ENCODE results near the gene NALCN. TPM values are rescaled to one million over a fixed set of nuclear protein-coding genes. Genes with fewer than 3 reads are reported as not detected.

NALCN gene
- total and polyA plus RNA-seq, 4 donors = 0.09 to 0.92 (median 0.18) TPM

- TF ChIP-seq FOXA1 (IDR thresholded peaks at IDR 0.05) (no peak), RXRA (IDR thresholded peaks at IDR 0.05) (no peak)
- TF ChIP-seq, protein P1, sequence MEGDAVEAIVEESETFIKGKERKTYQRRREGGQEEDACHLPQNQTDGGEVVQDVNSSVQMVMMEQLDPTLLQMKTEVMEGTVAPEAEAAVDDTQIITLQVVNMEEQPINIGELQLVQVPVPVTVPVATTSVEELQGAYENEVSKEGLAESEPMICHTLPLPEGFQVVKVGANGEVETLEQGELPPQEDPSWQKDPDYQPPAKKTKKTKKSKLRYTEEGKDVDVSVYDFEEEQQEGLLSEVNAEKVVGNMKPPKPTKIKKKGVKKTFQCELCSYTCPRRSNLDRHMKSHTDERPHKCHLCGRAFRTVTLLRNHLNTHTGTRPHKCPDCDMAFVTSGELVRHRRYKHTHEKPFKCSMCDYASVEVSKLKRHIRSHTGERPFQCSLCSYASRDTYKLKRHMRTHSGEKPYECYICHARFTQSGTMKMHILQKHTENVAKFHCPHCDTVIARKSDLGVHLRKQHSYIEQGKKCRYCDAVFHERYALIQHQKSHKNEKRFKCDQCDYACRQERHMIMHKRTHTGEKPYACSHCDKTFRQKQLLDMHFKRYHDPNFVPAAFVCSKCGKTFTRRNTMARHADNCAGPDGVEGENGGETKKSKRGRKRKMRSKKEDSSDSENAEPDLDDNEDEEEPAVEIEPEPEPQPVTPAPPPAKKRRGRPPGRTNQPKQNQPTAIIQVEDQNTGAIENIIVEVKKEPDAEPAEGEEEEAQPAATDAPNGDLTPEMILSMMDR (IDR thresholded peaks at IDR 0.05; ENCODE audit: low read depth, low read length, missing input control) = no peak
Measured at GRCh38 chr13:101139081-101139480, 277.2 kb downstream of the NALCN start (continued).

DNA sequence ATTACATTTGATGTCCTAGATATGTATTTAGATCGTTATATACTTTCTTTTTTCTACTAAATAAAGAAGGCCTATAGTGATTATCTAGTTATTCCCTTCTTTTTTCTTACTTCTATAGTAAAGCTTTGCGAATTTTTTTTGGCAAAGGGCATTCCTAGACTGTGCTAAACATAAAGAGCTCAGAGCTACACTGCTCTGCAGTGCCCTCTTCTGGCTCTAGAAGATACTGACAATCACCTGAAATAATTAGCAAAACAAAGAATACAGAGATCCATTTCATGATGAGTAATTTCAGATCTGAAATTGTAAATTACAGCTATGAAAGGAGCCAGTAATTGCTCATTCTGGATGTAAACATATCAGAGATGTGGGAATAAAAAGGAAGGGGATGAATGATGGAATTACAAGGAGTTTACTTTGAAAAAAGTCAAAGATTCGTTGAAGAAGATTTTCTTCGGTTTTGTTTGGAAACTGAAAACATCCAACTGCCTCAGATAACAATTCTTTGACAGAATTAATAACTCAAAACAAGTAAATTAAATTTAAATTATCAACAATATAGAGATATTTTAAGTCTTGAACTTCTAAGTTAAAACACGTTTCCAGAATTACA lies 288.5 kb downstream of the NALCN start:
- DNase-seq (ENCODE audit: low spot score) = no peak
- Histone ChIP-seq H3K4me3 (ENCODE audit: low read depth in 1 of 3, low read length in 3 of 3) (no peak overlapping the region), H3K9ac (ENCODE audit: low read depth in 1 of 2, low read length in 2 of 2) (no peak overlapping the region), H3K4me1 (ENCODE audit: control insufficient read depth in 4 of 4, insufficient read depth in 4 of 4, low read length in 3 of 4) (no peaks in the 10 kb centered on the region), H3K27ac (ENCODE audit: low read depth in 1 of 2, low read length in 2 of 2) (no peak overlapping the region), H3K9me3 (ENCODE audit: control insufficient read depth in 4 of 4, low read length in 3 of 4) (no peaks in the 10 kb centered on the region), H3K27me3 (ENCODE audit: control insufficient read depth in 4 of 4, insufficient read depth in 4 of 4, low read length in 3 of 4) (no peaks in the 10 kb centered on the region), H3K36me3 (ENCODE audit: control insufficient read depth in 4 of 4, insufficient read depth in 3 of 4, low read depth in 1 of 4, low read length in 3 of 4) (no peaks in the 10 kb centered on the region)
- TF ChIP-seq EGR1 (IDR thresholded peaks at IDR 0.05; ENCODE audit: low read depth in 2 of 2) = no peak
- TF ChIP-seq, protein P1 (IDR thresholded peaks at IDR 0.05; ENCODE audit: low read depth, low read length, missing input control) = peak; percentile 69
- TF ChIP-seq RAD21 (IDR thresholded peaks at IDR 0.05) = peak; percentile 80 to 84
- 69% methylated on average over 5 of the region's 5 CpGs for WGBS

DNA sequence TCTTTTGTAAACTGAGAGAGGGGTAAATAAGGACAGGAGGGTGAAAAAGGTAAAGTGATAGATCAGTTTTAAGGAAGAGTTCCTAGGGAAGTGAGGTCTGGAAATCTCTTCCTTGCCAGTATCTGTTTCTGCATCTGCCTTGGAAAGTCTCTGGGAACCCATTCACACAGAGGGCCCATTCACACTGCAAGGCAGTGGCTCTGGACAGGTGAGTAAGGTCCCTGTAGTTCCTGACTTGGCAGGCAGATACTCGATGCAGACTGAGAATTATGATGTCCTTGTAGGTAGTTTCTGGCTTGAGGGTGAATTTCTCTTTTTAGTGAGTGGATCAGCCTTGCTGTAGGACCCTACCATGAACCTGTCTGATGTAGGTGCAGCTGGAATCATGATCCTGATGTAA lies 293.3 kb downstream of the NALCN start:
- 83% methylated on average over 1 of the region's 1 CpG for WGBS
- no peak overlapping the region for H3K4me3 ChIP-seq (ENCODE audit: low read depth in 1 of 3, low read length in 3 of 3)
- no peak overlapping the region for H3K27ac ChIP-seq (ENCODE audit: low read depth in 1 of 2, low read length in 2 of 2)
- no peak overlapping the region for H3K9ac ChIP-seq (ENCODE audit: low read depth in 1 of 2, low read length in 2 of 2)
- H3K36me3 ChIP-seq (ENCODE audit: control insufficient read depth in 4 of 4, insufficient read depth in 3 of 4, low read depth in 1 of 4, low read length in 3 of 4) = no peaks in the 10 kb centered on the region
- no peak for DNase-seq (ENCODE audit: low spot score)
- no peak for TF ChIP-seq GABPA (IDR thresholded peaks at IDR 0.05 in 1 of 2, conservative IDR thresholded peaks at IDR 0.05 in 1 of 2)
- no peak for TF ChIP-seq FOXA2 (IDR thresholded peaks at IDR 0.05)
- no peak for TF ChIP-seq YY1 (IDR thresholded peaks at IDR 0.05)
- TF ChIP-seq, protein P2, sequence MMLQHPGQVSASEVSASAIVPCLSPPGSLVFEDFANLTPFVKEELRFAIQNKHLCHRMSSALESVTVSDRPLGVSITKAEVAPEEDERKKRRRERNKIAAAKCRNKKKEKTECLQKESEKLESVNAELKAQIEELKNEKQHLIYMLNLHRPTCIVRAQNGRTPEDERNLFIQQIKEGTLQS (IDR thresholded peaks at IDR 0.05) = no peak
- TF ChIP-seq JUND (IDR thresholded peaks at IDR 0.05) = no peak
- TF ChIP-seq TAF1 (conservative IDR thresholded peaks at IDR 0.05) = no peak
- TF ChIP-seq, protein P3, sequence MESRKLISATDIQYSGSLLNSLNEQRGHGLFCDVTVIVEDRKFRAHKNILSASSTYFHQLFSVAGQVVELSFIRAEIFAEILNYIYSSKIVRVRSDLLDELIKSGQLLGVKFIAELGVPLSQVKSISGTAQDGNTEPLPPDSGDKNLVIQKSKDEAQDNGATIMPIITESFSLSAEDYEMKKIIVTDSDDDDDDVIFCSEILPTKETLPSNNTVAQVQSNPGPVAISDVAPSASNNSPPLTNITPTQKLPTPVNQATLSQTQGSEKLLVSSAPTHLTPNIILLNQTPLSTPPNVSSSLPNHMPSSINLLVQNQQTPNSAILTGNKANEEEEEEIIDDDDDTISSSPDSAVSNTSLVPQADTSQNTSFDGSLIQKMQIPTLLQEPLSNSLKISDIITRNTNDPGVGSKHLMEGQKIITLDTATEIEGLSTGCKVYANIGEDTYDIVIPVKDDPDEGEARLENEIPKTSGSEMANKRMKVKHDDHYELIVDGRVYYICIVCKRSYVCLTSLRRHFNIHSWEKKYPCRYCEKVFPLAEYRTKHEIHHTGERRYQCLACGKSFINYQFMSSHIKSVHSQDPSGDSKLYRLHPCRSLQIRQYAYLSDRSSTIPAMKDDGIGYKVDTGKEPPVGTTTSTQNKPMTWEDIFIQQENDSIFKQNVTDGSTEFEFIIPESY (IDR thresholded peaks at IDR 0.05) = no peak
- TF ChIP-seq, protein P1 (IDR thresholded peaks at IDR 0.05; ENCODE audit: low read depth, low read length, missing input control) = no peak
- TF ChIP-seq EGR1 (IDR thresholded peaks at IDR 0.05; ENCODE audit: low read depth in 2 of 2) = no peak
- TF ChIP-seq RXRA (IDR thresholded peaks at IDR 0.05) = no peak
- TF ChIP-seq, protein P4, sequence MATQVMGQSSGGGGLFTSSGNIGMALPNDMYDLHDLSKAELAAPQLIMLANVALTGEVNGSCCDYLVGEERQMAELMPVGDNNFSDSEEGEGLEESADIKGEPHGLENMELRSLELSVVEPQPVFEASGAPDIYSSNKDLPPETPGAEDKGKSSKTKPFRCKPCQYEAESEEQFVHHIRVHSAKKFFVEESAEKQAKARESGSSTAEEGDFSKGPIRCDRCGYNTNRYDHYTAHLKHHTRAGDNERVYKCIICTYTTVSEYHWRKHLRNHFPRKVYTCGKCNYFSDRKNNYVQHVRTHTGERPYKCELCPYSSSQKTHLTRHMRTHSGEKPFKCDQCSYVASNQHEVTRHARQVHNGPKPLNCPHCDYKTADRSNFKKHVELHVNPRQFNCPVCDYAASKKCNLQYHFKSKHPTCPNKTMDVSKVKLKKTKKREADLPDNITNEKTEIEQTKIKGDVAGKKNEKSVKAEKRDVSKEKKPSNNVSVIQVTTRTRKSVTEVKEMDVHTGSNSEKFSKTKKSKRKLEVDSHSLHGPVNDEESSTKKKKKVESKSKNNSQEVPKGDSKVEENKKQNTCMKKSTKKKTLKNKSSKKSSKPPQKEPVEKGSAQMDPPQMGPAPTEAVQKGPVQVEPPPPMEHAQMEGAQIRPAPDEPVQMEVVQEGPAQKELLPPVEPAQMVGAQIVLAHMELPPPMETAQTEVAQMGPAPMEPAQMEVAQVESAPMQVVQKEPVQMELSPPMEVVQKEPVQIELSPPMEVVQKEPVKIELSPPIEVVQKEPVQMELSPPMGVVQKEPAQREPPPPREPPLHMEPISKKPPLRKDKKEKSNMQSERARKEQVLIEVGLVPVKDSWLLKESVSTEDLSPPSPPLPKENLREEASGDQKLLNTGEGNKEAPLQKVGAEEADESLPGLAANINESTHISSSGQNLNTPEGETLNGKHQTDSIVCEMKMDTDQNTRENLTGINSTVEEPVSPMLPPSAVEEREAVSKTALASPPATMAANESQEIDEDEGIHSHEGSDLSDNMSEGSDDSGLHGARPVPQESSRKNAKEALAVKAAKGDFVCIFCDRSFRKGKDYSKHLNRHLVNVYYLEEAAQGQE (IDR thresholded peaks at IDR 0.05) = no peak
- no peak for TF ChIP-seq RAD21 (IDR thresholded peaks at IDR 0.05)
- no peak for TF ChIP-seq FOXA1 (IDR thresholded peaks at IDR 0.05)
- no peaks in the 10 kb centered on the region for H3K9me3 ChIP-seq (ENCODE audit: control insufficient read depth in 4 of 4, low read length in 3 of 4)
- H3K4me1 ChIP-seq (ENCODE audit: control insufficient read depth in 4 of 4, insufficient read depth in 4 of 4, low read length in 3 of 4) = no peaks in the 10 kb centered on the region
- H3K27me3 ChIP-seq (ENCODE audit: control insufficient read depth in 4 of 4, insufficient read depth in 4 of 4, low read length in 3 of 4) = no peaks in the 10 kb centered on the region

Data from liver (tissue), 9 donors.